Right cardiac atrium (tissue), 5 donors: ENCODE measurements around the gene ADGRE2. TPM values are rescaled to one million over a fixed set of nuclear protein-coding genes. Genes with fewer than 3 reads are reported as not detected.
A peak's percentile ranks its signal among the peaks of the same experiment; 100 is the strongest.
"Not testable (repeated sequence)": the region's sequence is repeated elsewhere in the genome, so short reads cannot be mapped to it uniquely, and the experiment has no call there.

Source experiments
- ATAC-seq, 2 donors: fragments of 200-7000 bp; cut with Tn5 transposase; one replicate each; pipeline versions ENCODE4 v1.8.0 to v1.9.1; 2020; ENCODE audit warnings: moderate library complexity in 2 of 2, mild to moderate bottlenecking in 1 of 2
- DNase-seq, 3 donors: peaks; one replicate each; pipeline ENCODE4 v3.0.0-alpha.2; 2020
- H3K27ac ChIP-seq: one replicate; pipeline ENCODE4 v1.5.1; 2013; ENCODE audit warnings: mild to moderate bottlenecking, low read length, control low read depth, moderate library complexity
- H3K27me3 ChIP-seq: one replicate; pipeline ENCODE4 v1.6.1; 2013; ENCODE audit not compliant: control insufficient read depth, insufficient read depth
- H3K4me1 ChIP-seq: one replicate; pipeline ENCODE4 v1.6.1; 2013; ENCODE audit warnings: low read length; ENCODE audit not compliant: control insufficient read depth, insufficient read depth
- H3K4me3 ChIP-seq: one replicate; pipeline ENCODE4 v1.5.1; 2013; ENCODE audit warnings: low read length, control low read depth
- H3K9me3 ChIP-seq: one replicate; pipeline ENCODE4 v1.6.1; 2013; ENCODE audit warnings: low read length; ENCODE audit not compliant: control insufficient read depth
- WGBS: extraction: QIAGEN DNeasy Blood & Tissue Kit; methylation state at CpG from one replicate; pipeline ENCODE4 v1.1.7; 2013; 5-methylcytosine and 5-hydroxymethylcytosine counted together
- intact Hi-C, 4 donors: fragments of 100-400 bp; cut with DNase I; formaldehyde crosslinking; loops; one replicate each; pipeline versions ENCODE4 v1.11.0 to v1.14.0; 2022 to 2023
- polyA plus RNA-seq: library from polyadenylated mRNA; stranded (reverse); fragments of 200-250 nt; gene quantifications from one replicate; pipeline ENCODE4 v1.2.3, GENCODE V29; 2013
- total RNA-seq, 4 donors: library from RNA; stranded (reverse); fragmentation: NEBNext Ultra II Directional; extraction: Animal tissue kit (Norgen Biotek cat#: 25700); gene quantifications; one replicate each; pipeline ENCODE4 v1.2.1, GENCODE V29; 2021
- donor health status: healthy with polysubstance abuse.
- donor health status: DM: no; HTN: yes; CAD: no.
- donor health status: DM: no; HTN: no; CAD: no.
- donor health status: DM: no; HTN: yes; CAD: no; lungs with severe emphysema.
- donor health status: DM: yes; HTN: yes; CAD: no.

The ADGRE2 gene
- total and polyA plus RNA-seq, 5 donors, result 0.25 to 1.4 (median 0.86) TPM

GRCh38 chr19:14767466-14767971, 10.8 kb downstream of the ADGRE2 start:
- no peaks in the 10 kb centered on the region for H3K27me3 ChIP-seq

GRCh38 chr19:14765841-14766240, 12.5 kb downstream of the ADGRE2 start:
- intact Hi-C loops, result not testable (repeated sequence)
- 83% methylated on average over 15 of the region's 15 CpGs for WGBS

More at GRCh38 chr19:14767466-14767971, 10.8 kb downstream of the ADGRE2 start:
- DNase-seq, result no peak
- Histone ChIP-seq H3K27ac (no peak overlapping the region), H3K4me3 (no peak overlapping the region), H3K9me3 (no peaks in the 10 kb centered on the region), H3K4me1 (no peaks in the 10 kb centered on the region)
- intact Hi-C loops, result no loop called here
- ATAC-seq, result no peak
- 80% methylated on average over 2 of the region's 2 CpGs for WGBS

GRCh38 chr19:14765403-14765802, 13.0 kb downstream of the ADGRE2 start:
- H3K27ac ChIP-seq, intact Hi-C loops, H3K27me3 ChIP-seq, H3K4me3 ChIP-seq, DNase-seq, H3K9me3 ChIP-seq, H3K4me1 ChIP-seq: not testable (repeated sequence)
- peak in 1 of 2 donors; percentile 35 for ATAC-seq
- WGBS, result 89% methylated on average over 8 of the region's 18 CpGs

More at GRCh38 chr19:14765841-14766240, 12.5 kb downstream of the ADGRE2 start:
- not testable (repeated sequence) for H3K27me3 ChIP-seq, H3K9me3 ChIP-seq, H3K4me1 ChIP-seq, DNase-seq, ATAC-seq, H3K4me3 ChIP-seq, H3K27ac ChIP-seq

- H3K27ac ChIP-seq, result no peak overlapping the region
- H3K9me3 ChIP-seq, result no peaks in the 10 kb centered on the region
- no peak for ATAC-seq
- WGBS, result 92% methylated on average over 9 of the region's 9 CpGs
- no peak for DNase-seq
- H3K4me3 ChIP-seq, result no peak overlapping the region
- intact Hi-C loops, result no loop called here
- no peaks in the 10 kb centered on the region for H3K27me3 ChIP-seq
- H3K4me1 ChIP-seq, result no peaks in the 10 kb centered on the region
Observed at GRCh38 chr19:14764401-14764800, 14.0 kb downstream of the ADGRE2 start.

GRCh38 chr19:14763497-14764145, 14.7 kb downstream of the ADGRE2 start:
- no peak overlapping the region for H3K4me3 ChIP-seq
- WGBS, result 71% methylated on average over 4 of the region's 4 CpGs
- H3K4me1 ChIP-seq, result no peaks in the 10 kb centered on the region
- ATAC-seq (no peak), DNase-seq (no peak)
- intact Hi-C loops, result no loop called here
- H3K9me3 ChIP-seq, result no peaks in the 10 kb centered on the region
- H3K27me3 ChIP-seq, result no peaks in the 10 kb centered on the region
- H3K27ac ChIP-seq, result no peak overlapping the region

GRCh38 chr19:14762111-14762510, 16.2 kb downstream of the ADGRE2 start:
- Histone ChIP-seq H3K27me3 (no peaks in the 10 kb centered on the region), H3K27ac (no peak overlapping the region), H3K4me3 (no peak overlapping the region), H3K9me3 (no peaks in the 10 kb centered on the region), H3K4me1 (no peaks in the 10 kb centered on the region)
- DNase-seq, result no peak
- intact Hi-C loops, result no loop called here
- no peak for ATAC-seq
- 78% methylated on average over 2 of the region's 2 CpGs for whole genome bisulfite sequencing

GRCh38 chr19:14761607-14762006, 16.8 kb downstream of the ADGRE2 start:
- WGBS, result 61% methylated on average over 5 of the region's 5 CpGs
- intact Hi-C loops, result no loop called here
- ATAC-seq, result no peak
- DNase-seq, result no peak
- Histone ChIP-seq H3K4me1 (no peaks in the 10 kb centered on the region), H3K4me3 (no peak overlapping the region), H3K27ac (no peak overlapping the region), H3K9me3 (no peaks in the 10 kb centered on the region), H3K27me3 (no peaks in the 10 kb centered on the region)

- Histone ChIP-seq H3K9me3 (no peaks in the 10 kb centered on the region), H3K4me3 (no peak overlapping the region), H3K4me1 (no peaks in the 10 kb centered on the region), H3K27ac (no peak overlapping the region), H3K27me3 (no peaks in the 10 kb centered on the region)
- 39% methylated on average over 16 of the region's 16 CpGs for WGBS
- DNase-seq (no peak), ATAC-seq (no peak)
- intact Hi-C loops, result no loop called here
Observed at GRCh38 chr19:14758816-14759215, 19.5 kb downstream of the ADGRE2 start.

- no peaks in the 10 kb centered on the region for H3K9me3 ChIP-seq
- 73% methylated on average over 6 of the region's 6 CpGs for WGBS
- no peak for DNase-seq
- H3K27me3 ChIP-seq, result no peaks in the 10 kb centered on the region
- intact Hi-C loops, result no loop called here
- no peak overlapping the region for H3K4me3 ChIP-seq
- no peak for ATAC-seq
- H3K27ac ChIP-seq, result no peak overlapping the region
- no peaks in the 10 kb centered on the region for H3K4me1 ChIP-seq
Observed at GRCh38 chr19:14748601-14749000, 29.8 kb downstream of the ADGRE2 start.

- H3K27ac ChIP-seq, result no peak overlapping the region
- H3K4me1 ChIP-seq, result no peaks in the 10 kb centered on the region
- 68% methylated on average over 4 of the region's 4 CpGs for WGBS
- no peak overlapping the region for H3K4me3 ChIP-seq
- no peaks in the 10 kb centered on the region for H3K9me3 ChIP-seq
- intact Hi-C loops, result no loop called here
- no peak for DNase-seq
- no peaks in the 10 kb centered on the region for H3K27me3 ChIP-seq
- no peak for ATAC-seq
Observed at GRCh38 chr19:14746886-14747285, 31.5 kb downstream of the ADGRE2 start.

GRCh38 chr19:14735915-14736314, 42.4 kb downstream of the ADGRE2 start:
- Histone ChIP-seq H3K4me1 (no peaks in the 10 kb centered on the region), H3K4me3 (no peak overlapping the region), H3K27ac (no peak overlapping the region), H3K27me3 (no peaks in the 10 kb centered on the region), H3K9me3 (no peaks in the 10 kb centered on the region)
- DNase-seq, result no peak
- ATAC-seq, result no peak
- intact Hi-C loops, result no loop called here
- WGBS, result 69% methylated on average over 5 of the region's 5 CpGs

- H3K4me1 ChIP-seq, result no peaks in the 10 kb centered on the region
- intact Hi-C loops, result no loop called here
- DNase-seq (no peak), ATAC-seq (no peak)
- H3K27ac ChIP-seq, result no peak overlapping the region
- no peaks in the 10 kb centered on the region for H3K9me3 ChIP-seq
- 50% methylated on average over 1 of the region's 1 CpG for WGBS
- H3K4me3 ChIP-seq, result no peak overlapping the region
- no peaks in the 10 kb centered on the region for H3K27me3 ChIP-seq
Observed at GRCh38 chr19:14733574-14733973, 44.8 kb downstream of the ADGRE2 start.
